KMS-11 (cell line): ENCODE results near the gene CACNA1E.

Experiments
- H2AFZ ChIP-seq: fragments of 200-600 bp; sonication (generic); 2 replicates; pipeline ENCODE4 v1.6.1; 2016; ENCODE audit warnings: antibody characterized with exemption, mixed run types, low read depth
- H3K27ac ChIP-seq: fragments of 200-600 bp; sonication (generic); 2 replicates; pipeline ENCODE4 v1.6.1; 2016; ENCODE audit warnings: mild to moderate bottlenecking, mixed run types
- H3K27me3 ChIP-seq: fragments of 200-600 bp; sonication (generic); 2 replicates; pipeline ENCODE4 v1.6.1; 2017; ENCODE audit warnings: mild to moderate bottlenecking, low read depth, mixed run types, moderate library complexity; ENCODE audit not compliant: insufficient read depth
- H3K36me3 ChIP-seq: fragments of 200-600 bp; sonication (generic); 2 replicates; pipeline ENCODE4 v1.6.1; 2017; ENCODE audit warnings: mild to moderate bottlenecking, mixed run types; ENCODE audit not compliant: insufficient read depth
- H3K4me1 ChIP-seq: fragments of 200-600 bp; sonication (generic); 2 replicates; pipeline ENCODE4 v1.6.1; 2016; ENCODE audit warnings: mild to moderate bottlenecking, low read depth, mixed run types; ENCODE audit not compliant: poor library complexity, severe bottlenecking
- H3K4me2 ChIP-seq: fragments of 200-600 bp; sonication (generic); 2 replicates; pipeline ENCODE4 v1.7.0; 2016; ENCODE audit warnings: mild to moderate bottlenecking, mixed run types
- H3K4me3 ChIP-seq: fragments of 200-600 bp; sonication (generic); IDR thresholded peaks from 2 replicates; pipeline ENCODE4 v1.6.1; 2017; ENCODE audit warnings: low read depth, low read length, mixed read lengths; ENCODE audit not compliant: insufficient read depth
- H3K79me2 ChIP-seq: fragments of 200-600 bp; sonication (generic); 2 replicates; pipeline ENCODE4 v1.6.1; 2016; ENCODE audit warnings: low read depth, mixed run types; ENCODE audit not compliant: insufficient read depth
- H3K9ac ChIP-seq: fragments of 200-600 bp; sonication (generic); 2 replicates; pipeline ENCODE4 v1.6.1; 2016; ENCODE audit warnings: mild to moderate bottlenecking, mixed run types
- H4K20me1 ChIP-seq: fragments of 200-600 bp; sonication (generic); 2 replicates; pipeline ENCODE4 v1.6.1; 2016; ENCODE audit warnings: mild to moderate bottlenecking, mixed run types; ENCODE audit not compliant: insufficient read depth
- TF ChIP-seq, protein P1 (sequence below): fragments of 200-600 bp; sonication (generic); conservative IDR thresholded peaks from 2 replicates; pipeline ENCODE4 v1.6.1; 2017; ENCODE audit warnings: low read depth, mild to moderate bottlenecking, antibody characterized with exemption, low read length, moderate library complexity, mixed read lengths

CACNA1E gene

DNA sequence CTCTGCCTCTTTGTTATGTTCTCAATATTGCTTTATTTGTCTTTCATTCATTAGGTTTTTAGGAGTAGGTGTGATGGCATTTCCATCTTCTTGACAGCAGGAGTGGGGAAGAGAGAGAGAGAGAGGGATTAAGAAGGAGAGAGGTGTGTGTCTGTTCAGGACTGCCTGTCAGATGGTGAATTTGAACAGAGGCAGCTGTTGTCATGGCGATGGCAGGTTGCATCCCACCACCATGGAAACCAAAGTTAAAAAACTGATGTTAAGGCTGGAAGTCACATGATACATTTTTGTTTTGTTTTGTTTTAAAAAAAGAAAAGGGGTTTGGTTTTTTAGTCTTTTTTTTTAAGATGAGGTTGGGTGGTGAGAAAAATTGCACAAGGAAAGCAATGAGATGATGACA is 18.3 kb downstream of the CACNA1E start:
- Histone ChIP-seq H4K20me1 (no peaks in the 10 kb centered on the region), H3K4me3 (no peak overlapping the region), H3K9ac (no peak overlapping the region), H3K4me1 (no peaks in the 10 kb centered on the region), H3K36me3 (no peaks in the 10 kb centered on the region), H2AFZ (no peak overlapping the region), H3K79me2 (no peaks in the 10 kb centered on the region), H3K27me3 (no peaks in the 10 kb centered on the region), H3K27ac (no peak overlapping the region), H3K4me2 (no peak overlapping the region)
- TF ChIP-seq, protein P1, sequence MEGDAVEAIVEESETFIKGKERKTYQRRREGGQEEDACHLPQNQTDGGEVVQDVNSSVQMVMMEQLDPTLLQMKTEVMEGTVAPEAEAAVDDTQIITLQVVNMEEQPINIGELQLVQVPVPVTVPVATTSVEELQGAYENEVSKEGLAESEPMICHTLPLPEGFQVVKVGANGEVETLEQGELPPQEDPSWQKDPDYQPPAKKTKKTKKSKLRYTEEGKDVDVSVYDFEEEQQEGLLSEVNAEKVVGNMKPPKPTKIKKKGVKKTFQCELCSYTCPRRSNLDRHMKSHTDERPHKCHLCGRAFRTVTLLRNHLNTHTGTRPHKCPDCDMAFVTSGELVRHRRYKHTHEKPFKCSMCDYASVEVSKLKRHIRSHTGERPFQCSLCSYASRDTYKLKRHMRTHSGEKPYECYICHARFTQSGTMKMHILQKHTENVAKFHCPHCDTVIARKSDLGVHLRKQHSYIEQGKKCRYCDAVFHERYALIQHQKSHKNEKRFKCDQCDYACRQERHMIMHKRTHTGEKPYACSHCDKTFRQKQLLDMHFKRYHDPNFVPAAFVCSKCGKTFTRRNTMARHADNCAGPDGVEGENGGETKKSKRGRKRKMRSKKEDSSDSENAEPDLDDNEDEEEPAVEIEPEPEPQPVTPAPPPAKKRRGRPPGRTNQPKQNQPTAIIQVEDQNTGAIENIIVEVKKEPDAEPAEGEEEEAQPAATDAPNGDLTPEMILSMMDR: no peak

DNA sequence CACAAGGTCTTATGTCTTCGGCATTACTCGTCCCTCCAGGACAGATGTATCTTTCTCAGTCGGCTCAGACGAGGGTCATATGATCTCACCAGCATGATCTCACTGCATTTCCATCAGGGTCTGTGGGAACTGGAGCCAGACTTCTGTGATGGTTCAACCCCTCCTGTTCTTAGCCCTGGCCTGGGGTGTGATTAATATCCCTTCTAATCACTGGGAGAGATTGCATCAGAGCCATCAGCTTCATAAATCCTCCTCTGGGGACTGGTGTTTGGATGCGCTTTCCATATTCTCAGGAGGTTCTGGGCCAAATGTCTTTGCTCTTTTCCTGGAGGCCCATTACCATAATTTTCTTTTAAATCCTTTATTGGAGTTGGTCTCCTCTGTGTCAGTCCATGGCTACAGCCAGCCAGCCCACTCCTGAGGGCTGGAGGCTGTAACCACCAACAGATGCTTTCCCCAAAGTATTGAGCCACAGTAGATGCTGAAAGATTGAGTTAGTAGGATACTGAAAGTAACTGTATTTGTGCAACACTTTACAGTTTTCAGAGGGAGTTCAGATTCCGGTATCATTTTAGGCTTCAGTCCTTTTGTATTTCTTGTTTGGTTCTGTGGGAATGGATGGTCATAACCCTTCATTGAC is 20.0 kb downstream of the CACNA1E start:
- no peak overlapping the region for H3K4me3 ChIP-seq

DNA sequence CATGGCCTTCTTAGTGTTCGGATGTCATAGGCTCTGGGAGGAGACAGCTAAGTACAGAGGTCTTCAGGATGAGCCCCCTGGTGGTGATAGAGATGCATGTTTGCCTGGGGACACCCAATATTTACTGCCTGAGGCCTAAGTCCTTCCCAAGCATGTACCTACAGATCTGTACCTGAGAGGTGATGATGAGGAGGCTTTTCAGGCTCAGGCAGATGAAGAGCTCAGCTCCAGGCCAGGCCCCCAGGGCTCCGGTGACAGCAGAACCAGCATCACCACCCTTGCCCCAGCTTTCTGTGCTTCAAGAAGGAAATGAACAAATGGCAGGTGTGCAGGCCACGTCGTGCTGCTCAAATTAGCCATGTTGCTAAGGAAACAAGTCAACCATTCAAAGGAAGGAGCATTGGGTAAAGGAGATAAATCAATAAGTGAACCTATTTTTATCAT is 21.1 kb downstream of the CACNA1E start:
- Histone ChIP-seq H3K9ac (no peak overlapping the region), H4K20me1 (no peaks in the 10 kb centered on the region), H3K27ac (no peak overlapping the region), H3K79me2 (no peaks in the 10 kb centered on the region), H3K4me3 (no peak overlapping the region), H3K4me2 (no peak overlapping the region), H3K27me3 (no peaks in the 10 kb centered on the region), H3K4me1 (no peaks in the 10 kb centered on the region), H2AFZ (no peak overlapping the region), H3K36me3 (no peaks in the 10 kb centered on the region)
- TF ChIP-seq, protein P1: peak; percentile 80

More for the DNA sequence above, 20.0 kb downstream of the CACNA1E start:
- H3K4me1 ChIP-seq: no peaks in the 10 kb centered on the region
- H2AFZ ChIP-seq: no peak overlapping the region
- no peaks in the 10 kb centered on the region for H3K36me3 ChIP-seq
- no peak overlapping the region for H3K27ac ChIP-seq
- no peak overlapping the region for H3K4me2 ChIP-seq
- H3K9ac ChIP-seq: no peak overlapping the region
- TF ChIP-seq, protein P1: no peak
- H4K20me1 ChIP-seq: no peaks in the 10 kb centered on the region
- no peaks in the 10 kb centered on the region for H3K27me3 ChIP-seq
- no peaks in the 10 kb centered on the region for H3K79me2 ChIP-seq

DNA sequence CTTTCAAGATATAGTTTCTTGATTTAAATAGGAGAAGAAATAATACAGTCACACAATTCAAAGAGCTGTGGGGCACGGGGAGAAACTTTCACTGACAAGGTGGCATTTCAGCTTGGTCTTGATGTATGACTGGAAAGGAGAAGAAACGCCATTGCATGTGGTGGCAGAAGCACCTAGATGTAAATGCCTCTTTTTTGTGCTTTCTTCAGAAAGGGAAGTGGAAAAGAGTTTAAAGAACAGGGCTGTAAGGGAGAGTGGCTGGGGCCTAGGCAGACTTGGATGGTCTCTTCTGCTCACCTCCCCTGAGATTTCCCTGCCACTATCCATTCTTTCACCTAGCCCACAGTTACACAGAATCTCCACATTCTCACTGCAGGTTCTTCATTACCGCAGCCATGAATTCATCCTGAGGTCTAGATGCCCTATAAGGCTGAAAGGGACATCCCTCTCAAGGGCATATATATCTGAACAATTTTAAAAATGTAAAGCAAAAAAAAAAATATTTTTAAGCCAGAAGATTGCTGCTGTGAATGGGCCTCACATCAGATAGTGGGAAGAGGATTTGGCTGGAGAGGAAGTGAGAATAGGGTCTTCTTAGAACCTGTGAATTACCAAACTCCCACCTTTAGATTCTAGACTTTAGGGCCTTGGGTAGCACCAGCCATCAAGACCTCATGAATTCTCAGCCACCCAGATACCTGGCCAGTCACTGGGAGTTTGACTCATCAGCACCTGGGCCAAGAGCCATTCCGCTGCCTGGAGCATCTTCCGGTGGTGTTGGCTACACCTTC is 23.4 kb downstream of the CACNA1E start:
- H3K4me1 ChIP-seq: no peaks in the 10 kb centered on the region
- H3K4me3 ChIP-seq: no peak overlapping the region

More for the DNA sequence above, 23.4 kb downstream of the CACNA1E start:
- TF ChIP-seq, protein P1: no peak
- Histone ChIP-seq H3K4me2 (no peak overlapping the region), H3K27me3 (no peaks in the 10 kb centered on the region), H3K36me3 (no peaks in the 10 kb centered on the region), H3K9ac (no peak overlapping the region), H2AFZ (no peak overlapping the region), H3K79me2 (no peaks in the 10 kb centered on the region), H4K20me1 (no peaks in the 10 kb centered on the region), H3K27ac (no peak overlapping the region)
